Measurements from ENCODE around the gene STRIP2.

DNA sequence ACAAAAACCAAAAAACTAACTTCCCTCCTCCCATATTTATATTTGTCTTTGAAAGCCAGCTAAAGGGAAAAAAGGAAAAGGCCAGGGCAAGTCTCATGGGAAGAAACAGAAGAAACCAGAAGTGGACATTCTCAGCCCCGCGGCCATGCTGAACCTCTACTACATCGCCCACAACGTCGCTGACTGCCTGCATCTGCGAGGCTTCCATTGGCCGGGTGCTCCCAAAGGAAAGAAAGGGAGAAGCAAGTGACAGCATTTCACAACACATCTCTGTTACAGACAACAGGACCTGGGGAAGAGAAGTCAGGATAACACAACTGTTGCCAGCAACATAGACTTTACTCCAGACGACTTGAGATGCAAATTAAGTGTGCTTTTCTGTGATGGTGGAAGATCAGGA is 78.0 kb downstream of the STRIP2 start:
- TF ChIP-seq, protein P1, sequence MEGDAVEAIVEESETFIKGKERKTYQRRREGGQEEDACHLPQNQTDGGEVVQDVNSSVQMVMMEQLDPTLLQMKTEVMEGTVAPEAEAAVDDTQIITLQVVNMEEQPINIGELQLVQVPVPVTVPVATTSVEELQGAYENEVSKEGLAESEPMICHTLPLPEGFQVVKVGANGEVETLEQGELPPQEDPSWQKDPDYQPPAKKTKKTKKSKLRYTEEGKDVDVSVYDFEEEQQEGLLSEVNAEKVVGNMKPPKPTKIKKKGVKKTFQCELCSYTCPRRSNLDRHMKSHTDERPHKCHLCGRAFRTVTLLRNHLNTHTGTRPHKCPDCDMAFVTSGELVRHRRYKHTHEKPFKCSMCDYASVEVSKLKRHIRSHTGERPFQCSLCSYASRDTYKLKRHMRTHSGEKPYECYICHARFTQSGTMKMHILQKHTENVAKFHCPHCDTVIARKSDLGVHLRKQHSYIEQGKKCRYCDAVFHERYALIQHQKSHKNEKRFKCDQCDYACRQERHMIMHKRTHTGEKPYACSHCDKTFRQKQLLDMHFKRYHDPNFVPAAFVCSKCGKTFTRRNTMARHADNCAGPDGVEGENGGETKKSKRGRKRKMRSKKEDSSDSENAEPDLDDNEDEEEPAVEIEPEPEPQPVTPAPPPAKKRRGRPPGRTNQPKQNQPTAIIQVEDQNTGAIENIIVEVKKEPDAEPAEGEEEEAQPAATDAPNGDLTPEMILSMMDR (IDR thresholded peaks at IDR 0.05 in 2 of 3, conservative IDR thresholded peaks at IDR 0.05 in 1 of 3; ENCODE audit: borderline replicate concordance in 1 of 3, insufficient read depth in 1 of 3, low read depth in 2 of 3, low read length in 2 of 3): no peak
- TF ChIP-seq POLR2AphosphoS5 (IDR thresholded peaks at IDR 0.05; ENCODE audit: low read depth, low read length) (no peak), EZH2 (IDR thresholded peaks at IDR 0.05) (no peak), SIN3A (IDR thresholded peaks at IDR 0.05; ENCODE audit: low read depth) (no peak), POLR2A (IDR thresholded peaks at IDR 0.05; ENCODE audit: borderline replicate concordance, extremely low read depth, insufficient read depth, insufficient read length) (no peak), SP1 (IDR thresholded peaks at IDR 0.05; ENCODE audit: low read depth) (no peak), FOSL1 (IDR thresholded peaks at IDR 0.05; ENCODE audit: low read depth) (no peak), YY1 (IDR thresholded peaks at IDR 0.05; ENCODE audit: extremely low read depth, insufficient replicate concordance, low read depth, low read length) (no peak)
- TF ChIP-seq, protein P2, sequence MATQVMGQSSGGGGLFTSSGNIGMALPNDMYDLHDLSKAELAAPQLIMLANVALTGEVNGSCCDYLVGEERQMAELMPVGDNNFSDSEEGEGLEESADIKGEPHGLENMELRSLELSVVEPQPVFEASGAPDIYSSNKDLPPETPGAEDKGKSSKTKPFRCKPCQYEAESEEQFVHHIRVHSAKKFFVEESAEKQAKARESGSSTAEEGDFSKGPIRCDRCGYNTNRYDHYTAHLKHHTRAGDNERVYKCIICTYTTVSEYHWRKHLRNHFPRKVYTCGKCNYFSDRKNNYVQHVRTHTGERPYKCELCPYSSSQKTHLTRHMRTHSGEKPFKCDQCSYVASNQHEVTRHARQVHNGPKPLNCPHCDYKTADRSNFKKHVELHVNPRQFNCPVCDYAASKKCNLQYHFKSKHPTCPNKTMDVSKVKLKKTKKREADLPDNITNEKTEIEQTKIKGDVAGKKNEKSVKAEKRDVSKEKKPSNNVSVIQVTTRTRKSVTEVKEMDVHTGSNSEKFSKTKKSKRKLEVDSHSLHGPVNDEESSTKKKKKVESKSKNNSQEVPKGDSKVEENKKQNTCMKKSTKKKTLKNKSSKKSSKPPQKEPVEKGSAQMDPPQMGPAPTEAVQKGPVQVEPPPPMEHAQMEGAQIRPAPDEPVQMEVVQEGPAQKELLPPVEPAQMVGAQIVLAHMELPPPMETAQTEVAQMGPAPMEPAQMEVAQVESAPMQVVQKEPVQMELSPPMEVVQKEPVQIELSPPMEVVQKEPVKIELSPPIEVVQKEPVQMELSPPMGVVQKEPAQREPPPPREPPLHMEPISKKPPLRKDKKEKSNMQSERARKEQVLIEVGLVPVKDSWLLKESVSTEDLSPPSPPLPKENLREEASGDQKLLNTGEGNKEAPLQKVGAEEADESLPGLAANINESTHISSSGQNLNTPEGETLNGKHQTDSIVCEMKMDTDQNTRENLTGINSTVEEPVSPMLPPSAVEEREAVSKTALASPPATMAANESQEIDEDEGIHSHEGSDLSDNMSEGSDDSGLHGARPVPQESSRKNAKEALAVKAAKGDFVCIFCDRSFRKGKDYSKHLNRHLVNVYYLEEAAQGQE (IDR thresholded peaks at IDR 0.05; ENCODE audit: low read depth): no peak
- TF ChIP-seq, protein P3, sequence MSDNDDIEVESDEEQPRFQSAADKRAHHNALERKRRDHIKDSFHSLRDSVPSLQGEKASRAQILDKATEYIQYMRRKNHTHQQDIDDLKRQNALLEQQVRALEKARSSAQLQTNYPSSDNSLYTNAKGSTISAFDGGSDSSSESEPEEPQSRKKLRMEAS (IDR thresholded peaks at IDR 0.05): no peak
